ENCODE measurements around the gene BIRC6.
"Not testable (repeated sequence)": the region's sequence is repeated elsewhere in the genome, so short reads cannot be mapped to it uniquely, and the experiment has no call there.

Gene BIRC6

DNA sequence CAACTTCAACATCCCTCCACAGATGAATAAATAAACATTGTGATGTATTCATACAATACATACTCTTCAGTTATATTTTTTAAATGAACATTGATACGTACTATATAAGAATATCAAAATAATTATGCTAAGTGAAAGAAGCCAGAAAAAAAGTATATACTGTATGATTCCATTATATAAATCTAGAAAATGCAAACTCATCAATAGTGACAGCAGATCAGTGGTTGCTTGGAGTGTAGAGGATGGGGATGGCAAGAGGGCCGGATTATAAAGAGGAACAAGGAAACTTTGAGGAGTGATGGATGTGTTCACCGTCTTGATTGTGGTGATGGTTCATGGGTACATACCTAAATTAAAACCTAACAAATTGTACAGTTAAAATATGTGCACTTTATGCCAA lies 268.0 kb downstream of the BIRC6 start:
- DNase-seq: no peak

DNA sequence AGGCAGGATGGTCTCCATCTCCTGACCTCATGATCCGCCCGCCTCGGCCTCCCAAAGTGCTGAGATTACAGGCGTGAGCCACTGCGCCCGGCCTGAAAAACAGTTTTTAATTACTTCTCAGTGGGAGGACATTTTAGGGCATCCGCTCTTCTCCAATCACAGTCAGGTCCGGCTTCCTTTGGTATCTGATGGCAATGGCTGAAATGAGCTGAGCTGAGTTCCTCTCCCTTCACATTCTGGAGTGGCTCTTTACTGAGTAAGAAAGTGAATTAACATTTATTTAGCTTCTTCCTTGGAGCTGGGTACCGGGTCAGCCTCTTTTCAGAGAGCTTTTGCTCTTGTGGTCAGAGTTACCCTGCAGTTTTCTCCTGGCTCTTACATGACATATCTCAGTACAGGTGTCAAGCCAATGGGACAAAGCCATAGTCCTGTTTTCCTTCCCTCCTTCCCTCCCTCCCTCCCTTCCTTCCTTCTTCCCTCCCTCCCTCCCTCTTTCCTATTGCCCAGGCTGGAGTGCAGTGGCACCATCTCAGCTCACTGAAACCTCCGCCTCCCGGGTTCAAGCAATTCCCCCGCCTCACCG lies 269.9 kb downstream of the BIRC6 start:
- DNase-seq: no peak

DNA sequence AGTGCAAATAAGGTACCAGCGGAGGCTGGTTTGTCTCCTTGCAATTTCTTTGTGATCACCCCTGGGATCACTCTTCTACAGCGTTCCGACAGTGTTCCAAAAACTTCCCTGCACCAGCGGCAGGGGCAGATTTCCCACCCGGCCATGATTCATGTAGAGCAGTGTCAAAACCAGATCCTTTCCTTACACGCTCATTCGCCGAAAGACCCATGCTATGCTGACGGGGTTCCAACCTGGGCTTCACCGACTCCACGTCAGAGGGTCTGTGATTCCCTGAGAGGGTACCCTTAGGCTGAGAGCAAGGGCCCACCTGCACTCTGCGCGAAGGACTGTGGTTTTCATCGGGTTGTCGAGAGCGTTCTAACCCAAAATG lies 270.6 kb downstream of the BIRC6 start:
- peak; percentile 67 for DNase-seq

DNA sequence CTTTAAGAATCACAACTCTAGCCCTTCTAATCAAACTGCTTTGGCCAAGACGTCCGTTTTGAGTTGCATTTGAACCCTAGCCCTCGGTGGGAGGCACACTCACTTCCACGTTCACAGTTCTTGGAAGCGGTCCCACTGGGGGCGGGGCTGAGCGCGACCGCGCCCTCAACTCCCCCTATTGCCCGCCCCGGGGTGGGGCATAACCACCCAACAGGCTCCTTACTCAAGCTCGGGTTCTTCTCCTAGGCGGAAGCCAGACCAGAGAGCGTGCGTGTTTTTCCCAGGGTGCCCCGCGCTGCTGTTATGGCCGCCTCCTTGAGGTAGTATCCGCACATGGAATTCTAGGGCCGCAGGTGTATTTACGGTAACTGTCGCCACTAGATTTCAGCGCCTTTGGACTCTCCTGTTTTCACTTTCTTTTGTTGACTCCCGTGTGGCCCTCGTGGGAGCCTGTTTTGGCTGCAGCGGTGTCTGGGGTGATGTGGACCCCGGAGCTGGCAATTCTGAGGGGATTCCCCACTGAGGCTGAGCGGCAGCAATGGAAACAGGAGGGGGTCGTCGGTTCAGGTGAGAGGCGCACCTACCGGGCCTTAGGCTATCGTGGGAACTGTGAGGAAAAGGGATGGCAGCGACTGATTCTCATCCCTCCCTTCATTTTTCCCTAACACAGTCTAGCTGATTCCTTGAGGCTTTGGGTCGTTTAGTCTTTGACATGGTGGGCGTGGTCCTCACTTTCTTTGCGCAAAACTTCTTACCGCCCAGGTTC lies 271.2 kb downstream of the BIRC6 start, which contains the start of gene TTC27:
TSS of gene TTC27 (plus strand) at position 237 of the 766 bp plus-strand sequence. CDS start at position 480, 243 bp downstream.
- DNase-seq: peak; percentile 96

DNA sequence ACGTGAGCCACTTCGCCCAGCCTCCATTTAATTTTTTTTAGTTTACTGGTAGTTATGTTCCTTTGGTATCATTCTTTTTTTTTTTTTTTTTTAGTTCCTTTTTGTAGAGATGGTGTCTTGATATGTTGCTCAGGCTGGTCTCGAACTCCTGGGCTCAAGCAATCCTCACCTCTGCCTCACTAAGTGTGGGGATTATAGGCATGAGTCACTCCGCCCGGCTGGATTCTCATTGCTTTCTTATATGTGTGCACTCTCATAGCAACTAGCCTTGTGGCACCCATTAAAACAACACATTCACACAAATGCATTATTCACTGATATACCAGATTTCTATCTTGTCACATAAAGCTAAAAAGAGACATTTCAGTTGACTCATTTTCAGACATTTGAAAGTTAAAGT lies 275.3 kb downstream of the BIRC6 start:
- peak; percentile 37 for DNase-seq

DNA sequence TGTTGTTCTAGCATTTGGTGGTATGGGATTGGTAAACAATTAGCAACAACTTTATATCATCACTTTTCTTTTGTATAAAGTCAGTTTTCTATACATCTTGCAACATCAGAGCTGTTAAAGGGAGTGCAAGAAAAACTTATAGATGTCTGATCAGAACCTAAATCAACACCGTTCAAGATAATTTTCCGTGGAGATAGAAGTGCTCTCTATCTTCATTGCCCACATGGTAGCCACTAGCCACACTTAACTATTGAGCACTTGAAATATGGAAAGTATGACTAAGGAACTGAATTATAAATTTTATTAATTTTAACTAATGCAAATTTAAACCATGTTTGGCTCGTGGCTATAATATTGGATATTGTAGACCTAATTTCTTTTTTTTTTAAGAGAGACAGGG lies 276.2 kb downstream of the BIRC6 start:
- DNase-seq: no peak

DNA sequence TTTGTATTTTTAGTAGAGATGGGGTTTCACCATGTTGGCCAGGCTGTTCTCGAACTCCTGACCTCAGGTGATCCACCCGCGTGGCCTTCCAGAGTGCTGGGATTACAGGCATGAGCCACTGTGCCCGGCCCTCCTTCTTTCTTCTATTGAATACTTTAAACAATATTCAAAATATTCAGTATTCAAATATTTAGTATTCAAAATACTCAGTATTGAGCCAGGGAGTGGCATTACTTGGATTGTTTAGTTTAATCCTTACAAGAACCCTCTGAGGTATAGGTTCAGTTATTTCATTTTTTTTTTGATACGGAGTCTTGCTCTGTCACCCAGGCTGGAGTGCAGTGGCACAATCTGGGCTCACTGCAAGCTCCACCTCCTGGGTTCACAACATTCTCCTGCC lies 281.7 kb downstream of the BIRC6 start:
- not testable (repeated sequence) for DNase-seq

DNA sequence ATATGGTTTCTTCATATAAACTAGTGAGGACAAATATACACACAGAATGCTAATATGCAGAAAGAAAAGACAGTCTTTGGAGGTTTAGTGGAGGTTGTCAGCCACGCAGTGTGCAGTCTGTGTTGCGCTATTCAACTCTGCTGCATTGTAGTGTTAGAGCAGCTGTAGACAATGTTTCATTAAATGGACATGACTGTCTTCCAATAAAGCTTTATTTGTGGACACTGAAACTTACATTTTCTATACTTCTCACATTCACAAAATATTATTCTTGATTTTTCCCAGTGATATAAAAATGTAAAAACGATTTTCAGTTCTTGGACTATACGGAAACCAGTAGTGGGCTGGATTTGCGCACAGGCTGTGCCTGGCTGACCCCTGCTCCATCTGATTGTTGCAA lies 284.4 kb downstream of the BIRC6 start:
- DNase-seq: no peak

DNA sequence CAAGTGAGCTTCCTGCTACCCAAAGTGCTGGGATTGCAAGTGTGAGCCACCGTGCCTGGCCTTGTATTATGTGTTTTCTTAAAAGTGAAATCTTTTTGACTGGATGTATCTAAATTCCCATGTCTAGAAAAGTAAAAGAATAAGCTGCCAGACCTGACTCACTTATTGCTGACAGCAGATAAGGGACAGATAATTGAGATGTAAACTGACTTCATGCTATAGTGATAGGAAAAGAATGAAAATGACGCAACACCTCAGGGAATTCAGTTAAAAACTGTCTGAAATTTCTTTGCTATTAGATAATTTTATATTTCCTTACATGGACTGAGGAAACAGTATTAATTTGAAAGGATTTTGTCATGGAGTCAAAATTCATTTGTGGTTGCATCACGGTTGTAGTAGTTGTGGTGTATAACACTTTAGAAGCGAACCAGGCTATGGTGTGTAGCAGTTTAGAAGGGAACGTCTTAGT lies 290.4 kb downstream of the BIRC6 start:
- DNase-seq: peak; percentile 91

DNA sequence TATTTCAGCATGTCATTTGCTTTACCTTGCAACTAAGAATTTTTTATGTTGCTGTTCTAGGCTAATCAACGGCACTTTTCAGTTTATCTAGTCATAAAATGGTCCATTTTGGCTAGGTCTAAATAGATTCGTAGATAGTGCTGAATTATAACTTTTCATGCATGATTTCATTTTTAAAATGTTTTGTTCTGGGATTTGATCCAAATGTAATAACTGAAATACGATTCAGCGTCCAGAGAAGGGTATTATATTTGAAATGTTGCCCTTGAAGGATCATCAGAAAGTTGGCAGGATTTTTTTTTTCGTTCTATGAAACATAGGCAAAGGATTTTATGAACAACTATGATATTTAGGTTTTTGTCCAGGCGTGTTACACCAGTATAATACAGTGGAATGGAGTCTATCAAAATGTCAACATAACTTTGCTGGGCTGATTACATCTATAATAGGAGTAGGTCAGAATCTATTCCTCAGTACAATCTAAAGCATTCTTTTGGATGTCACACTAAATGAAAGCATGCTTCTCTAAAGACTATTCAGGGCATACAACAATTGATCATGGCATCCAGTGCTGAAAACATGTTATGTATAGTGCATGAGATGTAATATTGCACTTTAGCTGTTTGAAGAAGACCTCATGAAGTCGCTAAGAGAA lies 295.9 kb downstream of the BIRC6 start:
- peak; percentile 47 for DNase-seq

DNA sequence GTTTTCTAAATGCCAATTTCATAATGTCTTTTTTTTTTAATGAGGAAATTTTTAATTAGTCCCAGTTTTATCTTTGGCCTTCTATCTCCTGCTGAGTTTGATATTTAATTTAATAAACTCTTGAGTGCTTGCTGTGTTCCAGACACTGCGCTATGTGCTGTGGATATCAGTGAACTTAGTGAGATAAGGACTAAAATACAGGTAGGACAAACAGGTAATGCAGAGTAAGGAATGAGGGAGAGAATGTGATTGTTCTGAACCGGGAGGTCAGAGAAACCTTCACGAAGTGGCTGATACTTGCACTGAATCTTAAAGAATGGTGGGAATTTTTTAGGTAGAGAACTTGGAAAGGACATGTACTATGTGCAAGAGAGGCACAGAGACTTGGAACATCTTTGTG lies 299.2 kb downstream of the BIRC6 start:
- no peak for DNase-seq

DNA sequence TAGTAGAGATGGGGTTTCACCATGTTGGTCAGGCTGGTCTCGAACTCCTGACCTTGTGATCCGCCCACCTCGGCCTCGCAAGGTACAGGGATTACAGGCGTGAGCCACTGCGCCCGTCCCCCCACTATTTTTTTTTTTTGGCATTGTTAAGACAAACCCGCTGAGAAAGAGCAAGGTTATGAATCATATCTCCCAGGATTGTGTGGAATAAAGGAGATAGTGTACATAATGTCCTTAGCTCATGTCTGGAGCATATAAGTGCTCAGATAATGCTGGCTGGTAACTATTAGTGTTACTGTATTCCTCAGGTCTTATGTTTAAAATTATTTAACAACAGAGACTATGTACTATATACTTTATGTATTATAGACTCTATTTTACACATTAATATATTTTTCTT lies 307.0 kb downstream of the BIRC6 start:
- DNase-seq: peak; percentile 5

DNA sequence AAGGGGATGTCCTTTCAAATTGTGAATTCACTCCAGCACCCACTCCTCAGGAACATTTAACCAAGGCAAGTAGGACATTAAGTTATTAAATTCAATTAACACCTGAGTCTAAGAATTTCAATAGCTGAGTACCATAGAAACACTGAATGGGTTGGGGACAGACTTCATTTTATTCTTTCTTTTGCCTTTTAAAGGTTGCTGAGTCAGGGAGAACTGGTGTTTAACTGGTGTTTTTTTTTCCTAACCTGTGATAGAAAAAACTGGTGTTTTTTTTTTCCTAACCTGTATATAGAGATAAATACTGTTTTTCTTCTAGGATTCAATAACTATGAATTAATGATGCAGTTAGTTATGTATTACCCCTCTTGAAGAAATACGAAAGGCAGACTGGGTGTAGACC lies 309.9 kb downstream of the BIRC6 start:
- no peak for DNase-seq

DNA sequence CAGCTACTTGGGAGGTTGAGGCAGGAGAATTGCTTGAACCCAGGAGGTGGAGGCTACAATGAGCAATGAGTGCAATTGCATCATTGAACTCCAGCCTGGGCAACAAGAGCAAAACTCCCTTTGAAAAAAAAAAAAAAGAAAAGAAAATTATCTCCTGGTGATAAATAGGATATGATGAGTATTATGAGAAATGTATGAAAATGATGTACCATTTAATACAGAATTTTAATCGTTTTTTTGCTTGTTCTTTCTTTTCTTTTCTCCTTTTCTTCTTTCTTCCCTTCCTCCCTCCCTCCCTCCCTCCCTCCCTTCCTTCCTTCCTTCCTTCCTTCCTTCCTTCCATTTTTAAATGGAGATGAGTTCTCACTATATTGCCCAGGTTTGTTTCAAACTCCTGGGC lies 311.4 kb downstream of the BIRC6 start:
- DNase-seq: no peak
